T-cell (primary cell): Measurements from ENCODE around the gene TRIM62. TPM values are rescaled to one million over a fixed set of nuclear protein-coding genes. Genes with fewer than 3 reads are reported as not detected.

Experiments
- ATAC-seq, 4 experiments: fragments of 200-7000 bp in 3 of 4; fragments of 150-1000 bp in 1 of 4; cut with Tn5 transposase; replicated peaks in 1 of 4; 1 replicate in 3 of 4; 2 replicates in 1 of 4; pipeline ENCODE4 v1.10.0; 2021; ENCODE audit warnings: moderate library complexity in 3 of 4, mild to moderate bottlenecking in 2 of 4, moderate number of reproducible peaks in 1 of 4
- CTCF ChIA-PET, 2 donors: fragments of 300-600 bp; sonication (Branson Sonifier 250); formaldehyde crosslinking; loops; one replicate each; lab custom pipeline; 2022; ENCODE audit warnings: antibody characterized with exemption in 2 of 2; lab: Charles Lee
- POLR2A ChIA-PET, 2 donors: fragments of 300-600 bp; sonication (Branson Sonifier 250); formaldehyde crosslinking; loops; one replicate each; lab custom pipeline; 2022; ENCODE audit warnings: antibody characterized with exemption in 2 of 2; lab: Charles Lee
- DNase-seq, 35 experiments: peaks; one replicate each; pipeline versions ENCODE4 v3.0.0 to v3.0.0-alpha.2; 2013 to 2023
- H3K27ac ChIP-seq: one replicate; pipeline ENCODE4 v1.5.1; 2013; ENCODE audit warnings: low read length
- H3K27me3 ChIP-seq, 2 experiments: replicated peaks in 1 of 2; 1 replicate in 1 of 2; 2 replicates in 1 of 2; pipeline versions ENCODE4 v1.6.1 to v1.7.0; 2013; ENCODE audit warnings: low read length in 1 of 2, mixed read lengths in 1 of 2; ENCODE audit not compliant: control insufficient read depth in 2 of 2, insufficient read depth in 2 of 2; ENCODE audit errors: extremely low read depth in 1 of 2
- H3K36me3 ChIP-seq, 2 donors: 1 replicate in 1 of 2; 2 replicates in 1 of 2; pipeline versions ENCODE4 v1.6.1 to v1.7.0; 2013; ENCODE audit warnings: low read length in 1 of 2; ENCODE audit not compliant: control insufficient read depth in 2 of 2, insufficient read depth in 1 of 2; ENCODE audit errors: extremely low read depth in 1 of 2
- H3K4me1 ChIP-seq, 2 experiments: 1 replicate in 1 of 2; 2 replicates in 1 of 2; pipeline versions ENCODE4 v1.6.1 to v1.7.0; 2013; ENCODE audit warnings: low read length in 2 of 2, mixed read lengths in 1 of 2; ENCODE audit not compliant: insufficient read depth in 2 of 2, control insufficient read depth in 1 of 2; ENCODE audit errors: extremely low read depth in 1 of 2
- H3K4me3 ChIP-seq, 2 donors: 1 replicate in 1 of 2; 2 replicates in 1 of 2; pipeline versions ENCODE4 v1.5.1 to v1.7.0; 2013; ENCODE audit warnings: mild to moderate bottlenecking in 2 of 2, low read length in 1 of 2, moderate library complexity in 1 of 2; ENCODE audit not compliant: control insufficient read depth in 1 of 2; ENCODE audit errors: extremely low read depth in 1 of 2
- H3K9me3 ChIP-seq: 2 replicates; pipeline ENCODE4 v1.7.0; 2013
- H3K27ac Mint-ChIP-seq, 2 donors: one replicate each; pipeline ENCODE4 v1.8.0; 2020 to 2021; ENCODE audit warnings: mild to moderate bottlenecking in 2 of 2, mixed read lengths in 2 of 2
- H3K27me3 Mint-ChIP-seq, 2 donors: one replicate each; pipeline ENCODE4 v1.8.0; 2021 to 2022; ENCODE audit warnings: mixed read lengths in 2 of 2
- H3K36me3 Mint-ChIP-seq: one replicate; pipeline ENCODE4 v1.8.0; 2021; ENCODE audit warnings: mixed read lengths
- H3K4me1 Mint-ChIP-seq, 3 donors: one replicate each; pipeline ENCODE4 v1.8.0; 2020 to 2022; ENCODE audit warnings: mixed read lengths in 3 of 3, mild to moderate bottlenecking in 1 of 3
- H3K4me3 Mint-ChIP-seq, 3 donors: one replicate each; pipeline ENCODE4 v1.8.0; 2020 to 2022; ENCODE audit warnings: mild to moderate bottlenecking in 3 of 3, mixed read lengths in 3 of 3, moderate library complexity in 3 of 3
- H3K9me3 Mint-ChIP-seq, 3 donors: one replicate each; pipeline ENCODE4 v1.8.0; 2020 to 2022; ENCODE audit warnings: mixed read lengths in 3 of 3
- WGBS: methylation state at CpG from one replicate; pipeline ENCODE4 v1.1.5; 2013; ENCODE audit warnings: missing lambda C conversion rate; ENCODE audit not compliant: insufficient coverage; 5-methylcytosine and 5-hydroxymethylcytosine counted together
- total RNA-seq, 35 experiments: library from RNA in 6 of 35; stranded (reverse) in 6 of 35; fragments of 120-200 nt in 1 of 35; gene quantifications; one replicate each; pipeline versions ENCODE4 v1.2.1 to v1.2.4 and lab custom pipeline; 2013 to 2026

TRIM62 gene
- total RNA-seq, 5 donors from 2014 or later (not counting 1 experiment from before 2014, with no cell fraction given) = 20.3 to 31.8 (median 24.3) TPM

DNA sequence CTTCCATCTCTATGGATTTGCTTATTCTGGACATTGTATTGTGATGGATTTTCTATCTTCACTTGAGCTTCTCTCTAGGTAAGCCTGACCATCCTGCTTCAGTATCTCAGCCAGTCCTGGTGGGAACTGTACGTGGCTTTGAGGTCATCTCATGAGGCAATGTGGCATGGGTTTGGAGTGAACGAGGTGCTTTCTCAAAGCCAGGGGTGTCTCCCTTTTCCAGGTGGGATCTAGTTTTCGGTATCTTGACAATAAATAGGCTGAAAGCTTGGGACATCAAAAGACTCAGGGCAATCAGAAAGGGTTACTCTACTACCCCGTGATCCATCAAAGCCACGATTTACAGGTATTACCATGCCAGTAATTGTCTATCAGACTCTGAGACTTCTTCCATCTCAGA is 60.1 kb downstream of the TRIM62 start:
- no peak overlapping the region for H3K4me3 Mint-ChIP-seq
- POLR2A ChIA-PET = no interaction called here
- ATAC-seq = no peak

DNA sequence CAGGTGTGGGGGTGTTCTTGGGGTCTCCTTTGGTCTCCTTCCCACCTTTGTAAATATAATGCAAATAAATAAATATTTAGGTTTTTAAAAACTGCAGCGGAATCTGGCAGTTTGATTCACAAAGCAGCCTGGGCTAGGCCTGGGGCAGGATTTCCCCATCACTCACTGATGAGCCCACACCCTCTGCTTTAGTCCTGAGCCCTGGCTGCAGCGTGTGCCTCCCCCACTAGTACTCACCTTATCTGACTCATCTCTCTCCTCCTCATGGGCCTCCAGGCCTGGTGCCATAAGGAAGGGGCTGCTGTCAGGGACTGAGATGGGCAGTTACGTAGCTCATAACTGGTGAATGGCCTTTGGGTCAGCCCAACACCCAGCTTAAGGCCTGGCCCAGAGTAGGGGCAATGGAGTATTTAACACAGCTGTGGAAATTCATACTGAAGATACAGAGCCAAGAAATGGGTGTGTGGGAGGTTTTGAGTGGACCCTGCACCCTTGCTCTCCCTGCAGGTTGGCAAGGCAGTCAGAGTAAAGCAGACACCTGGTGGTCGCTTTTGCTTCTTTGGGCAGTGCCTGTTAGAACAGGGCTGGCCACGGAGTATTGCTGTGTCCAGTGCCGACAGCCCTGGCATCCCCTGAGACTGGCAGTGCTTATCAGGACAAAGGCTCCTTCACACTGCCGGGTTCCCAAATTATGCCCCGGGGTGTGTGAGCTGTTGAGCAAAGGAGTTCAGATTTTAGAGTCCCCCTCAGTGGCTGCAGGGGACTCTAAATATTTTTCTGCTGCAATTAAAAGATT is 61.2 kb downstream of the TRIM62 start:
- DNase-seq (no peak), ATAC-seq (no peak)
- no peaks in the 10 kb centered on the region for H3K27me3 Mint-ChIP-seq
- no peak overlapping the region for H3K4me3 Mint-ChIP-seq
- peaks cover 4% of the 10 kb centered on the region in 3 donors for H3K4me1 Mint-ChIP-seq
- POLR2A ChIA-PET = no interaction called here
- Histone ChIP-seq H3K9me3 (no peaks in the 10 kb centered on the region), H3K27ac (no peak overlapping the region), H3K4me3 (no peak overlapping the region), H3K27me3 (no peaks in the 10 kb centered on the region), H3K4me1 (no peaks in the 10 kb centered on the region), H3K36me3 (peaks cover 0 to 1% of the 10 kb centered on the region in 2 donors)
- CTCF ChIA-PET = no interaction called here
- no peak overlapping the region for H3K27ac Mint-ChIP-seq
- peaks cover 16% of the 10 kb centered on the region for H3K36me3 Mint-ChIP-seq
- peaks cover 0 to 3% (median 0%) of the 10 kb centered on the region in 3 donors for H3K9me3 Mint-ChIP-seq
- 76% methylated on average over 5 of the region's 8 CpGs for WGBS

More for the DNA sequence above, 60.1 kb downstream of the TRIM62 start:
- Histone ChIP-seq H3K27me3 (no peaks in the 10 kb centered on the region), H3K4me1 (peaks cover 5% of the 10 kb centered on the region in 2 experiments), H3K4me3 (no peak overlapping the region), H3K27ac (no peak overlapping the region), H3K36me3 (peaks cover 0 to 2% of the 10 kb centered on the region in 2 donors), H3K9me3 (no peaks in the 10 kb centered on the region)
- CTCF ChIA-PET = no interaction called here
- H3K36me3 Mint-ChIP-seq = peaks cover 18% of the 10 kb centered on the region
- 90% methylated on average over 5 of the region's 5 CpGs for WGBS
- no peak for DNase-seq
- H3K27me3 Mint-ChIP-seq = no peaks in the 10 kb centered on the region
- peaks cover 0 to 3% (median 0%) of the 10 kb centered on the region in 3 donors for H3K9me3 Mint-ChIP-seq
- peaks cover 13 to 15% (median 15%) of the 10 kb centered on the region in 3 donors for H3K4me1 Mint-ChIP-seq
- no peak overlapping the region for H3K27ac Mint-ChIP-seq

DNA sequence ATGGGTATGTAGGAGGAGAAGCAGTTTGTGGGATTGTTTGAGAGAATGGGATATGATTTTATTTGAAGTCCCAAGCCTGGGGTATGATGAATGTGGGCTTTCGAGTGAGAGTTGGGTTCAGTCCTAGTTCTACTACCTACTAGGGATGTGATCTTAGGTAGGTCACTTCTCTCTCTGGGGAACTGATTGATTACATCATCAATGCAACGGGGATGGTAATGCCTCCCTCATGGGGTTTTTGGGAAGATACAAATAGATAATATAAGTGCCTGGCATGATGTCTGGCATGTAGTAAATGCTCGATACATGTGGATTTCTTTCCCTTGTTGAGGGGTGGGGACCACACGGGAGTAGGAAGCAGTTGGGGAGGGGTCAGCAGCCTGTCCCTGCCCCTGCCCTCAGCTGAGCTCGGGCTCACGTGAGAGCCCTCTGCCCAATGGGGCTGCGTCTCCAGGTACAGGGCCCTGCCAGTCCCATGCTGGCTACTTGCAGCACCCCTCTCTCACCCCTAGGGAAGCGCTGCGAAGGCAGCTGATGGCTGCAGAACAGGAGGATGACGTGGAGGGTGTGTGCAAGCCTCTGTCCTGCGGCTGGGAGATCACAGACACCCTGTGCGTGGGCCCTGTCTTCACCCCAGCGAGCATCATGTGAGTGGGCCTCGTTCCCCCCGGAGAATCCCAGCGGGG is 62.2 kb downstream of the TRIM62 start:
- ATAC-seq (no peak), DNase-seq (no peak)
- no peaks in the 10 kb centered on the region for H3K27me3 ChIP-seq
- 88% methylated on average over 9 of the region's 16 CpGs for WGBS
- Mint-ChIP-seq H3K27ac (no peak overlapping the region), H3K27me3 (no peaks in the 10 kb centered on the region), H3K4me1 (no peaks in the 10 kb centered on the region), H3K36me3 (peaks cover 11% of the 10 kb centered on the region), H3K9me3 (no peaks in the 10 kb centered on the region), H3K4me3 (no peak overlapping the region)
- H3K27ac ChIP-seq = no peak overlapping the region
- H3K4me3 ChIP-seq = no peak overlapping the region
- ChIA-PET POLR2A (no interaction called here), CTCF (no interaction called here)
- H3K9me3 ChIP-seq = no peaks in the 10 kb centered on the region
- H3K36me3 ChIP-seq = no peaks in the 10 kb centered on the region
- no peaks in the 10 kb centered on the region for H3K4me1 ChIP-seq

DNA sequence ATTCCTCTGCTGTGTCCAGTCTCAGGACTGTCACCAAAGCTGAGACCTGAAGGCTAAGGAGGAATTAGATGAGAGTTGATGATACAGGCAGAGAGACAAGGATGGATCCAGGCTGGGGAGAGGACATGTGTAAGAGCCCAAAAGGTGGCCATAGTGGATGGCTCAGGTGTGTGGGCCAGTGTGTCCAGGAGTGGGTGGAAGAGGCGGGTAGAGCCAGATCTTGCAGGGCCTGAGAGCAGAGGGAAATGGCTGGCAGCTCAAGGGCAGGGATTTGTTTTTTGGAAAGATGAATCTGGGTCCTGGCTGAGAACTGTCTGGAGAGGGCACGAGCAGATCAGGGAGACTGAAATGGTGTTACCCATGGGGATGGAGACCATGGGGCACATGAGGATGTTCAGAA is 62.8 kb downstream of the TRIM62 start:
- H3K36me3 Mint-ChIP-seq = peaks cover 11% of the 10 kb centered on the region
- no peak overlapping the region for H3K27ac Mint-ChIP-seq
- DNase-seq (no peak), ATAC-seq (no peak)
- CTCF ChIA-PET = no interaction called here
- H3K27me3 Mint-ChIP-seq = no peaks in the 10 kb centered on the region
- no peaks in the 10 kb centered on the region for H3K4me1 ChIP-seq
- H3K27me3 ChIP-seq = no peaks in the 10 kb centered on the region
- no peak overlapping the region for H3K27ac ChIP-seq
- H3K36me3 ChIP-seq = no peaks in the 10 kb centered on the region
- H3K4me3 Mint-ChIP-seq = no peak overlapping the region
- POLR2A ChIA-PET = no interaction called here
- 82% methylated on average over 2 of the region's 2 CpGs for WGBS
- H3K9me3 Mint-ChIP-seq = no peaks in the 10 kb centered on the region
- no peaks in the 10 kb centered on the region for H3K9me3 ChIP-seq
- no peaks in the 10 kb centered on the region for H3K4me1 Mint-ChIP-seq
- no peak overlapping the region for H3K4me3 ChIP-seq

DNA sequence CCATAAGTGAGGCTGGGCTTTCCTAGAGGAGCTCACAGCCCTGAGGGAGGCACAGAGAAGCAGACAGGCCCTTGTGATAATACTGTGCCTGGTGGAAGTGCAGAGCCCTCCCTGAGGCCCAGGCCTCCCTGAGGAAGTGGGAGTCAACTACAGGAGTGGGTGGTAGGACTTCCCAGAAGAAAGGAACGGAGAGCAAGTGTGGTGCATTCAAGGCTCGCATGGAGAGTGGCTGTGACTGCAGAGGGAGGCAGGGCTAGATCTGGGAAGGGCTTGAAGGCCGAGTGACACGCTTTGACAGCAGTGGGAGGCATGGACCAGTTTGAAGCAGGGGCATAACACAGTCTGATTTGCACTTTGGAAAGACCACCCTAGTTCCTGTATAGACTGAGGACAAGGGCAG is 63.6 kb downstream of the TRIM62 start:
- ChIA-PET CTCF (no interaction called here), POLR2A (interaction anchor here in 1 of 2 donors (0.5 kb wide), 1 partner anchor 438 kb away, joined by 3 read pairs; no protein-coding TSS in a partner anchor)
- Histone ChIP-seq H3K27ac (no peak overlapping the region), H3K9me3 (no peaks in the 10 kb centered on the region), H3K36me3 (no peaks in the 10 kb centered on the region), H3K27me3 (no peaks in the 10 kb centered on the region), H3K4me1 (no peaks in the 10 kb centered on the region), H3K4me3 (no peak overlapping the region)
- no peak overlapping the region for H3K27ac Mint-ChIP-seq
- WGBS = 88% methylated on average over 4 of the region's 4 CpGs
- no peak overlapping the region for H3K4me3 Mint-ChIP-seq
- ATAC-seq (no peak), DNase-seq (no peak)
- no peaks in the 10 kb centered on the region for H3K27me3 Mint-ChIP-seq
- peaks cover 11% of the 10 kb centered on the region for H3K36me3 Mint-ChIP-seq
- H3K4me1 Mint-ChIP-seq = no peaks in the 10 kb centered on the region
- no peaks in the 10 kb centered on the region for H3K9me3 Mint-ChIP-seq

DNA sequence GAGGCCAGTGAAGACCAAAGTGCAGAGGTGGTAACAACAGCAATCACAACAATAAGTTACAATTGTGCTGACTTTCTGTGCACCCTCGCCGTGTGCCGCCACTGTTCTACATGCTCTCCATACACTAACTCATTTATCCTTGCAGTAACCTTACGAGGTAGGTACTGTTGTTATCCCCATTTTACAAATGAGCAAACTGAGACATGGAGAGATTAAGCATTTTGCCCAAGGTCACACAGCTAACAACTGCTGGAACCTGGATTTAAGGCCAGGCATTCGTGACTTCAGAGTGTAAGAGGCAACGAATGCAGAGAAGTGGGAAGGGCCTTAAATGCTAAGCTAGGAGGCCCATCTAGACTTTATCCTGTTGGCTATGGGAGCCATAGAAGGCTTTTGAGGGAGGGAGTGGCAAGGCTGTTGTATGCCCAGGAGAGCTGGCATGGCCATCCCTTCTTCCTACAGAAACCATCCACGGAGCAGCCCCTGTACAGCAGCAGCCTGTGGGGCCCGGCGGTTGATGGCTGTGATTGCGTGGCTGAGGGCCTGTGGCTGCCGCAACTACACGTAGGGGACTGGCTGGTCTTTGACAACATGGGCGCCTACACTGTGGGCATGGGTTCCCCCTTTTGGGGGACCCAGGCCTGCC is 64.3 kb downstream of the TRIM62 start:
- Histone ChIP-seq H3K36me3 (no peaks in the 10 kb centered on the region), H3K27me3 (no peaks in the 10 kb centered on the region), H3K4me3 (no peak overlapping the region), H3K27ac (no peak overlapping the region), H3K4me1 (no peaks in the 10 kb centered on the region), H3K9me3 (no peaks in the 10 kb centered on the region)
- Mint-ChIP-seq H3K36me3 (peaks cover 11% of the 10 kb centered on the region), H3K27ac (no peak overlapping the region), H3K4me1 (no peaks in the 10 kb centered on the region), H3K27me3 (no peaks in the 10 kb centered on the region), H3K9me3 (no peaks in the 10 kb centered on the region), H3K4me3 (no peak overlapping the region)
- ATAC-seq = no peak
- 91% methylated on average over 11 of the region's 13 CpGs for WGBS
- ChIA-PET POLR2A (interaction anchor here in 1 of 2 donors (0.5 kb wide), 1 partner anchor 438 kb away, joined by 3 read pairs; no protein-coding TSS in a partner anchor), CTCF (no interaction called here)
- DNase-seq = no peak
